Tibial artery (tissue), 4 donors: ENCODE measurements around the gene TMEM165.

Source experiments
- DNase-seq, 2 donors: peaks; one replicate each; pipeline ENCODE4 v3.0.0-alpha.2; 2019
- H3K27ac ChIP-seq, 2 donors: fragments of 200-600 bp; sonication (generic) in 1 of 2; 1 replicate in 1 of 2; 2 replicates in 1 of 2; pipeline ENCODE4 v1.5.1; 2018 to 2019; ENCODE audit warnings: mild to moderate bottlenecking in 1 of 2
- H3K27me3 ChIP-seq, 2 donors: fragments of 200-600 bp; sonication (generic) in 1 of 2; one replicate each; pipeline versions ENCODE4 v1.5.1 to v1.6.0; 2016 to 2019
- H3K36me3 ChIP-seq, 3 donors: fragments of 200-600 bp; sonication (generic) in 2 of 3; one replicate each; pipeline ENCODE4 v1.5.1; 2016 to 2019; ENCODE audit warnings: mild to moderate bottlenecking in 2 of 3
- H3K4me1 ChIP-seq, 4 donors: fragments of 200-600 bp; sonication (generic) in 2 of 4; 1 replicate in 3 of 4; 2 replicates in 1 of 4; pipeline ENCODE4 v1.5.1; 2016 to 2019
- H3K4me3 ChIP-seq, 2 donors: fragments of 200-600 bp; sonication (generic) in 1 of 2; 1 replicate in 1 of 2; 2 replicates in 1 of 2; pipeline ENCODE4 v1.5.1; 2018 to 2019; ENCODE audit warnings: mild to moderate bottlenecking in 2 of 2
- H3K9me3 ChIP-seq, 3 donors: fragments of 200-600 bp; sonication (generic) in 1 of 3; one replicate each; pipeline ENCODE4 v1.5.1; 2016 to 2019
- intact Hi-C: fragments of 100-400 bp; cut with DNase I; formaldehyde crosslinking; loops from one replicate; pipeline ENCODE4 v1.15.0; 2023; ENCODE audit warnings: low total_unique reads
- TF ChIP-seq, protein P1 (sequence below), 2 experiments: fragments of 200-600 bp in 1 of 2; fragments of 450-650 bp in 1 of 2; IDR thresholded peaks; one replicate each; pipeline ENCODE4 v1.5.1; 2017 to 2019; ENCODE audit warnings: antibody characterized with exemption in 2 of 2, mild to moderate bottlenecking in 1 of 2, moderate library complexity in 1 of 2

The TMEM165 gene

DNA sequence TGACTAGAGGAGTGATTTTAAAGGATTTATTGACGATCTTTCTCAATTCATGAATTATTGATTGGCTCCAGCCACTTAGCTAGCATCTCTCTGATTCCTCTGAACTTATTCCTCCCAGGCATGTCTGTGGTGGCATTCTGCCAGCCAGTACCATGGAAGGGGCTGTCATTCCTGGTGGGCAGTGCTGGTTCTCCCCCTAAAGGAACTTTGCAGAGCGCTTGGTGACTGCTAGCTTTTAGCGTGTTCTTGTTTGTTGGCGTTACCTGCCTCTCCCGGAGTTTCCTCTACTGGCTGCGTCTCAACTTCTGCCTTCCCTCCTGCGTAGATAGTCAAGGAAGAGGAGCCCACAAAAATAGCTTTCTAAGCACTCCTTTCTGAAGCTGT lies 30.4 kb upstream of the TMEM165 start:
- H3K4me3 ChIP-seq: no peak overlapping the region
- intact Hi-C loops: no loop called here
- no peaks in the 10 kb centered on the region for H3K9me3 ChIP-seq
- DNase-seq: no peak
- H3K4me1 ChIP-seq: no peaks in the 10 kb centered on the region
- TF ChIP-seq, protein P1, sequence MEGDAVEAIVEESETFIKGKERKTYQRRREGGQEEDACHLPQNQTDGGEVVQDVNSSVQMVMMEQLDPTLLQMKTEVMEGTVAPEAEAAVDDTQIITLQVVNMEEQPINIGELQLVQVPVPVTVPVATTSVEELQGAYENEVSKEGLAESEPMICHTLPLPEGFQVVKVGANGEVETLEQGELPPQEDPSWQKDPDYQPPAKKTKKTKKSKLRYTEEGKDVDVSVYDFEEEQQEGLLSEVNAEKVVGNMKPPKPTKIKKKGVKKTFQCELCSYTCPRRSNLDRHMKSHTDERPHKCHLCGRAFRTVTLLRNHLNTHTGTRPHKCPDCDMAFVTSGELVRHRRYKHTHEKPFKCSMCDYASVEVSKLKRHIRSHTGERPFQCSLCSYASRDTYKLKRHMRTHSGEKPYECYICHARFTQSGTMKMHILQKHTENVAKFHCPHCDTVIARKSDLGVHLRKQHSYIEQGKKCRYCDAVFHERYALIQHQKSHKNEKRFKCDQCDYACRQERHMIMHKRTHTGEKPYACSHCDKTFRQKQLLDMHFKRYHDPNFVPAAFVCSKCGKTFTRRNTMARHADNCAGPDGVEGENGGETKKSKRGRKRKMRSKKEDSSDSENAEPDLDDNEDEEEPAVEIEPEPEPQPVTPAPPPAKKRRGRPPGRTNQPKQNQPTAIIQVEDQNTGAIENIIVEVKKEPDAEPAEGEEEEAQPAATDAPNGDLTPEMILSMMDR (IDR thresholded peaks at IDR 0.05): no peak
- no peaks in the 10 kb centered on the region for H3K27me3 ChIP-seq
- H3K27ac ChIP-seq: no peak overlapping the region
- peaks cover 6 to 49% (median 10%) of the 10 kb centered on the region in 3 donors for H3K36me3 ChIP-seq

DNA sequence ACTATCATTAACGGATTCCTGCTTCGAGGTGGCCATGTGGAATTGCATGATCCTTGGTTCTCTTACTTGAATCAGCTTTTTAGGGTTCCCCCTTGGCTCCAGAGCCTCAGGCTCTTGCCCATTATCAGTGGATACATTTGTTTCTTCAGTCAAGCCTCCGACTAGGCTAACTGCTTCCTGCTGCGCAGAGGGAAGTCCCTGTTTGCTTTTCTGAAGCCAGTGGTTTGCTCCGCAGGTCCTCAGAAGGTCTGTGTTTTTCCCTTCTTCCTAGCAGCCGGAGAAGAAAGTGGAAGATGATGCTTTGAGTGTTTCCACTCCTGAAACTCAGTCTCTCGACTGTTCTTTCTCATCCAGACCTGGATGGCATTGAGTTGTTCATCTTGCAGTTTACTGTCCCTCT lies 29.1 kb upstream of the TMEM165 start:
- no peak overlapping the region for H3K4me3 ChIP-seq
- intact Hi-C loops: no loop called here
- H3K36me3 ChIP-seq: peaks cover 6 to 49% (median 10%) of the 10 kb centered on the region in 3 donors
- H3K27ac ChIP-seq: no peak overlapping the region
- TF ChIP-seq, protein P1 (IDR thresholded peaks at IDR 0.05): no peak
- DNase-seq: no peak
- H3K9me3 ChIP-seq: no peaks in the 10 kb centered on the region
- H3K27me3 ChIP-seq: no peaks in the 10 kb centered on the region
- no peaks in the 10 kb centered on the region for H3K4me1 ChIP-seq

- no peak overlapping the region for H3K4me3 ChIP-seq
These were observed 28.6 kb upstream of the TMEM165 start for GRCh38 chr4:55367084-55367722.

GRCh38 chr4:55369968-55370367 lies 25.8 kb upstream of the TMEM165 start:
- Histone ChIP-seq H3K4me1 (no peaks in the 10 kb centered on the region), H3K36me3 (peaks cover 0 to 38% (median 5%) of the 10 kb centered on the region in 3 donors), H3K4me3 (no peak overlapping the region), H3K9me3 (no peaks in the 10 kb centered on the region), H3K27me3 (no peaks in the 10 kb centered on the region), H3K27ac (no peak overlapping the region)
- intact Hi-C loops: no loop called here
- DNase-seq: no peak
- TF ChIP-seq, protein P1 (IDR thresholded peaks at IDR 0.05): no peak

More at GRCh38 chr4:55367084-55367722, 28.6 kb upstream of the TMEM165 start:
- TF ChIP-seq, protein P1 (IDR thresholded peaks at IDR 0.05): no peak
- Histone ChIP-seq H3K27ac (no peak overlapping the region), H3K9me3 (no peaks in the 10 kb centered on the region), H3K4me1 (no peaks in the 10 kb centered on the region), H3K36me3 (peaks cover 6 to 49% (median 10%) of the 10 kb centered on the region in 3 donors), H3K27me3 (no peaks in the 10 kb centered on the region)
- no peak for DNase-seq
- intact Hi-C loops: no loop called here

DNA sequence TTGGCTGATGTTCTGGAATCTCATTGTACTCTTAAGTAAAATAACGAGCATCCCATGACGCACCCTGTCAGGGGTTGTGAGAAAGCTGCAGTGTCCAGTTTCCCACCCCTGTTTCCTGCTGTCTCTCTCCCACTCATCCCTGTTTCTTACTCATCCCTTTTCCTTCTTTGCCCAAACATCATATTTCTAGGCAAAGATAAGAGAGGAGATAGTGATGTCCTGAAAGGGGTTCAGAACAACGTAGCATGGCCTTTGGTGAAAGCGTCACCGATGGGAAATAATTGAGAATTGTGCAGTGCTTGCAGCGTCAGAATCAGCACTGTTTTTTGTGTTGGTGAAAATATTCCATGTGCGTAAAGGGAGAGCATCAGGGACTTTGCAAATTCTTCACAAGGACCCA lies 23.5 kb upstream of the TMEM165 start:
- Histone ChIP-seq H3K27me3 (no peaks in the 10 kb centered on the region), H3K27ac (no peak overlapping the region), H3K9me3 (no peaks in the 10 kb centered on the region), H3K4me1 (no peaks in the 10 kb centered on the region), H3K4me3 (no peak overlapping the region), H3K36me3 (peaks cover 0 to 21% (median 5%) of the 10 kb centered on the region in 3 donors)
- intact Hi-C loops: no loop called here
- DNase-seq: no peak
- TF ChIP-seq, protein P1 (IDR thresholded peaks at IDR 0.05): no peak
